Skin of body (tissue), 2 donors: ENCODE data around the gene RASSF3. TPM values are rescaled to one million over a fixed set of nuclear protein-coding genes. Genes with fewer than 3 reads are reported as not detected.
"Not testable (repeated sequence)": the region's sequence is repeated elsewhere in the genome, so short reads cannot be mapped to it uniquely, and the experiment has no call there.

Experiments
- DNase-seq: peaks from one replicate; lab custom pipeline; 2025; lab: John Stamatoyannopoulos, UW
- total RNA-seq: library from RNA; depleted of rRNA; stranded (reverse); fragments of >200 nt; gene quantifications from one replicate; pipeline ENCODE4 v1.2.3, GENCODE V29; 2014

RASSF3 gene
- total RNA-seq, 1 donor from 2014 or later = 14.4 TPM

GRCh38 chr12:64633011-64633939, 23.0 kb downstream of the RASSF3 start:
- no peak for DNase-seq

GRCh38 chr12:64633940-64634337, 23.6 kb downstream of the RASSF3 start:
- no peak for DNase-seq

GRCh38 chr12:64634508-64635092, 24.3 kb downstream of the RASSF3 start:
- no peak for DNase-seq

GRCh38 chr12:64635356-64635998, 25.2 kb downstream of the RASSF3 start:
- DNase-seq = no peak

GRCh38 chr12:64636856-64637255, 26.6 kb downstream of the RASSF3 start:
- no peak for DNase-seq

GRCh38 chr12:64639466-64639865, 29.2 kb downstream of the RASSF3 start:
- no peak for DNase-seq

- no peak for DNase-seq
These were observed 36.0 kb downstream of the RASSF3 start for GRCh38 chr12:64646318-64646717.

GRCh38 chr12:64649487-64649886, 39.2 kb downstream of the RASSF3 start:
- DNase-seq = no peak

- no peak for DNase-seq
These were observed 40.5 kb downstream of the RASSF3 start for GRCh38 chr12:64650762-64651161.

- DNase-seq = no peak
These were observed 42.1 kb downstream of the RASSF3 start for GRCh38 chr12:64652346-64652745.

- no peak for DNase-seq
These were observed 42.8 kb downstream of the RASSF3 start for GRCh38 chr12:64653123-64653522.

- DNase-seq = not testable (repeated sequence)
These were observed 43.6 kb downstream of the RASSF3 start for GRCh38 chr12:64653907-64654306.

GRCh38 chr12:64655141-64655540, 44.8 kb downstream of the RASSF3 start:
- DNase-seq = no peak

GRCh38 chr12:64656429-64656828, 46.1 kb downstream of the RASSF3 start:
- no peak for DNase-seq

- DNase-seq = no peak
These were observed 48.7 kb downstream of the RASSF3 start for GRCh38 chr12:64658892-64659481.

GRCh38 chr12:64660237-64661018, 50.1 kb downstream of the RASSF3 start:
- no peak for DNase-seq

GRCh38 chr12:64663015-64663414, 52.7 kb downstream of the RASSF3 start:
- no peak for DNase-seq

GRCh38 chr12:64665514-64665913, 55.2 kb downstream of the RASSF3 start:
- DNase-seq = no peak

- DNase-seq = no peak
These were observed 56.0 kb downstream of the RASSF3 start for GRCh38 chr12:64666054-64666914.

GRCh38 chr12:64667793-64668192, 57.5 kb downstream of the RASSF3 start:
- no peak for DNase-seq
